DND-41 (cell line): ENCODE measurements around the gene ZMYND10.
A peak's percentile ranks its signal among the peaks of the same experiment; 100 is the strongest.

ENCODE experiments used
- ATAC-seq: fragments of 200-7000 bp; cut with Tn5 transposase; 3 replicates; pipeline ENCODE4 v1.9.1; 2021; ENCODE audit warnings: low read depth; ENCODE audit not compliant: insufficient read depth
- DNase-seq: peaks from one replicate; pipeline ENCODE4 v3.0.0-alpha.2; 2020
- H2AFZ ChIP-seq: 2 replicates; pipeline ENCODE4 v1.6.0; 2012; ENCODE audit warnings: low read depth, low read length
- H3K27ac ChIP-seq: 2 replicates; pipeline ENCODE4 v1.5.1; 2012; ENCODE audit warnings: low read length, inconsistent platforms
- H3K27me3 ChIP-seq: fragments of 200-600 bp; sonication (generic); 2 replicates; pipeline ENCODE4 v1.6.0; 2012; ENCODE audit warnings: low read length, mild to moderate bottlenecking, inconsistent platforms; ENCODE audit not compliant: insufficient read depth, poor library complexity
- H3K36me3 ChIP-seq: 2 replicates; pipeline ENCODE4 v1.5.1; 2012; ENCODE audit warnings: low read length, inconsistent platforms; ENCODE audit not compliant: insufficient read depth
- H3K4me1 ChIP-seq: 2 replicates; pipeline ENCODE4 v1.5.1; 2012; ENCODE audit warnings: mild to moderate bottlenecking, low read length; ENCODE audit not compliant: insufficient read depth
- H3K4me2 ChIP-seq: 2 replicates; pipeline ENCODE4 v1.6.0; 2012; ENCODE audit warnings: mild to moderate bottlenecking, moderate library complexity, low read length, inconsistent platforms; ENCODE audit not compliant: insufficient read depth
- H3K4me3 ChIP-seq, 2 experiments: fragments of 200-600 bp in 1 of 2; shearing (Covaris generic) in 1 of 2; 2 replicates each; pipeline ENCODE4 v1.5.1; 2012 to 2016; ENCODE audit warnings: inconsistent platforms in 2 of 2, low read length in 2 of 2, mild to moderate bottlenecking in 2 of 2, low read depth in 1 of 2, moderate library complexity in 1 of 2
- H3K79me2 ChIP-seq: 2 replicates; pipeline ENCODE4 v1.6.0; 2012; ENCODE audit warnings: low read length, inconsistent platforms; ENCODE audit not compliant: insufficient read depth
- H3K9ac ChIP-seq: 2 replicates; pipeline ENCODE4 v1.6.0; 2012; ENCODE audit warnings: low read depth, mild to moderate bottlenecking, inconsistent platforms, low read length, moderate library complexity
- H3K9me3 ChIP-seq: 2 replicates; pipeline ENCODE4 v1.5.1; 2012; ENCODE audit warnings: low read length, moderate library complexity, mild to moderate bottlenecking, inconsistent platforms; ENCODE audit not compliant: insufficient read depth, severe bottlenecking
- H4K20me1 ChIP-seq: 2 replicates; pipeline ENCODE4 v1.6.0; 2012; ENCODE audit warnings: low read length; ENCODE audit not compliant: insufficient read depth
- CTCF ChIP-seq: IDR thresholded peaks from 2 replicates; pipeline ENCODE4 v1.5.1; 2012; ENCODE audit warnings: borderline replicate concordance, low read length, moderate library complexity, mild to moderate bottlenecking; ENCODE audit not compliant: poor library complexity, severe bottlenecking; ENCODE audit errors: extremely low read depth
- EZH2 ChIP-seq: IDR thresholded peaks from 3 replicates; pipeline ENCODE4 v1.6.1; 2012; ENCODE audit warnings: borderline replicate concordance, low read depth, mild to moderate bottlenecking, moderate library complexity, low read length, inconsistent platforms; ENCODE audit not compliant: severe bottlenecking

ZMYND10 gene

GRCh38 chr3:50303013-50303815 lies 42.3 kb downstream of the ZMYND10 start, which contains the start of gene HYAL1:
Gene HYAL1 (minus strand): TSS chr3:50303574. CDS start chr3:50302956, 618 bp downstream.
- Histone ChIP-seq H4K20me1 (0 out of 2 replicates have a peak, but pooled peaks cover 2% of the 10 kb centered on the region), H3K79me2 (peaks cover 5% of the 10 kb centered on the region; the same call in 1 of the 2 replicates), H3K27ac (no peak within 1 kb of the TSS), H3K9me3 (peaks cover 10% of the 10 kb centered on the region), H3K4me1 (peaks cover 22% of the 10 kb centered on the region), H3K9ac (no peak within 1 kb of the TSS), H3K4me3 (no peak within 1 kb of the TSS), H3K27me3 (no peaks in the 10 kb centered on the region), H3K36me3 (no peaks in the 10 kb centered on the region), H2AFZ (no peak within 1 kb of the TSS), H3K4me2 (no peak within 1 kb of the TSS)
- ATAC-seq (no peak), DNase-seq (no peak)
- TF ChIP-seq EZH2 (no peak), CTCF (no peak)

GRCh38 chr3:50302095-50303012 lies 43.2 kb downstream of the ZMYND10 start:
- Histone ChIP-seq H3K27me3 (no peaks in the 10 kb centered on the region), H3K9ac (no peak overlapping the region), H3K27ac (no peak overlapping the region), H3K4me2 (no peak overlapping the region), H3K9me3 (peaks cover 4% of the 10 kb centered on the region), H2AFZ (no peak overlapping the region), H3K79me2 (peaks cover 7% of the 10 kb centered on the region; the same call in 1 of the 2 replicates), H3K4me1 (peaks cover 28% of the 10 kb centered on the region), H3K36me3 (peaks cover 2% of the 10 kb centered on the region; the same call in 1 of the 2 replicates), H3K4me3 (no peak overlapping the region), H4K20me1 (peaks cover 3% of the 10 kb centered on the region; the same call in 1 of the 2 replicates)
- ATAC-seq: no peak
- TF ChIP-seq CTCF (no peak), EZH2 (no peak)
- DNase-seq: no peak

GRCh38 chr3:50300681-50301254 lies 44.8 kb downstream of the ZMYND10 start:
- Histone ChIP-seq H3K4me2 (peak overlapping the region; percentile 100), H3K4me1 (peaks cover 28% of the 10 kb centered on the region), H3K9ac (peak overlapping the region; percentile 92; the same call in 1 of the 2 replicates), H4K20me1 (peaks cover 3% of the 10 kb centered on the region; the same call in 1 of the 2 replicates), H3K9me3 (no peaks in the 10 kb centered on the region), H3K36me3 (peaks cover 6% of the 10 kb centered on the region; the same call in 1 of the 2 replicates), H3K27ac (no peak overlapping the region), H3K79me2 (peaks cover 7% of the 10 kb centered on the region; the same call in 1 of the 2 replicates), H3K4me3 (no peak overlapping the region), H3K27me3 (no peaks in the 10 kb centered on the region), H2AFZ (no peak overlapping the region)
- ATAC-seq (no peak), DNase-seq (no peak)
- TF ChIP-seq CTCF (no peak), EZH2 (no peak)
